Sigmoid colon (tissue), 4 donors: ENCODE measurements around the gene PARVG.

ENCODE experiments used
- EP300 ChIP-seq, 4 donors: sonication (generic); formaldehyde crosslinking; IDR thresholded peaks; one replicate each; pipeline ENCODE4 v1.6.1; 2017; ENCODE audit warnings: antibody characterized with exemption in 4 of 4
- POLR2AphosphoS5 ChIP-seq, 4 donors: sonication (generic); formaldehyde crosslinking; IDR thresholded peaks; one replicate each; pipeline ENCODE4 v1.6.1; 2017; ENCODE audit warnings: antibody characterized with exemption in 4 of 4
- TF ChIP-seq, protein P1 (sequence below), 4 experiments: fragments of 450-650 bp in 3 of 4; fragments of 200-600 bp in 1 of 4; IDR thresholded peaks; one replicate each; pipeline ENCODE4 v1.5.1; 2016 to 2019; ENCODE audit warnings: antibody characterized with exemption in 4 of 4, mild to moderate bottlenecking in 3 of 4, moderate library complexity in 2 of 4

DNA sequence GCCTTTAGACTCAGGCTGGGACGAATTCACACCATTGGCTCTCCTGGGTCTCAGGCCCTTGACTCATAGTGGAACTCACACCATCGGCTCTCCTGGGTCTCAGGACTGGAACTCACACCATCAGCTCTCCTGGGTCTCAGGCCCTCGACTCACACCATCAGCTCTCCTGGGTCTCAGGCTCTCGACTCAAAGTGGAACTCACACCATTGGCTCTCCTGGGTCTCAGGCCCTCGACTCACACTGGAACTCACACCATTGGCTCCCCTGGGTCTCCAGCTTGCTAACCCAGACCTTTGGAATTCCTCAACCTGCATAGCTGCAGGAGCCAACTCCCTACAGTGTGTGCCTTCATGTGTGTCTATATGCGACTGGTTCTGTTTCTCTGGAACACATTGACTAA is 75.4 kb downstream of the PARVG start:
- TF ChIP-seq, protein P1, sequence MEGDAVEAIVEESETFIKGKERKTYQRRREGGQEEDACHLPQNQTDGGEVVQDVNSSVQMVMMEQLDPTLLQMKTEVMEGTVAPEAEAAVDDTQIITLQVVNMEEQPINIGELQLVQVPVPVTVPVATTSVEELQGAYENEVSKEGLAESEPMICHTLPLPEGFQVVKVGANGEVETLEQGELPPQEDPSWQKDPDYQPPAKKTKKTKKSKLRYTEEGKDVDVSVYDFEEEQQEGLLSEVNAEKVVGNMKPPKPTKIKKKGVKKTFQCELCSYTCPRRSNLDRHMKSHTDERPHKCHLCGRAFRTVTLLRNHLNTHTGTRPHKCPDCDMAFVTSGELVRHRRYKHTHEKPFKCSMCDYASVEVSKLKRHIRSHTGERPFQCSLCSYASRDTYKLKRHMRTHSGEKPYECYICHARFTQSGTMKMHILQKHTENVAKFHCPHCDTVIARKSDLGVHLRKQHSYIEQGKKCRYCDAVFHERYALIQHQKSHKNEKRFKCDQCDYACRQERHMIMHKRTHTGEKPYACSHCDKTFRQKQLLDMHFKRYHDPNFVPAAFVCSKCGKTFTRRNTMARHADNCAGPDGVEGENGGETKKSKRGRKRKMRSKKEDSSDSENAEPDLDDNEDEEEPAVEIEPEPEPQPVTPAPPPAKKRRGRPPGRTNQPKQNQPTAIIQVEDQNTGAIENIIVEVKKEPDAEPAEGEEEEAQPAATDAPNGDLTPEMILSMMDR (IDR thresholded peaks at IDR 0.05): no peak
- TF ChIP-seq POLR2AphosphoS5 (IDR thresholded peaks at IDR 0.05): no peak
- no peak for TF ChIP-seq EP300 (IDR thresholded peaks at IDR 0.05)
